NCI-H1092 treated with DMSO at 0.1 percent for 48 hours (cell line): ENCODE results near the gene BSCL2.
A peak's percentile ranks its signal among the peaks of the same experiment; 100 is the strongest.
"Not testable (repeated sequence)": the region's sequence is repeated elsewhere in the genome, so short reads cannot be mapped to it uniquely, and the experiment has no call there.

Experiments used
- DNase-seq: peaks from one replicate; lab custom pipeline; 2025; lab: John Stamatoyannopoulos, UW

BSCL2 gene

GRCh38 chr11:62707277-62707861, at the start of gene BSCL2, which contains the start of gene GNG3:
BSCL2 (minus strand) TSS chr11:62707424; CDS start chr11:62707195, 229 bp downstream.
GNG3 (plus strand) TSS chr11:62707676; CDS start chr11:62708296, 620 bp downstream.
- no peak for DNase-seq

- DNase-seq, result no peak
Observed at GRCh38 chr11:62755086-62755615, 47.9 kb upstream of the BSCL2 start.

GRCh38 chr11:62753736-62754603, 46.7 kb upstream of the BSCL2 start, which contains the start of gene ZBTB3:
ZBTB3 (minus strand) TSS chr11:62754160; CDS start chr11:62753664, 496 bp downstream.
- peak; percentile 100 for DNase-seq

- DNase-seq, result no peak
Observed at GRCh38 chr11:62752994-62753735, 45.9 kb upstream of the BSCL2 start.

DNA sequence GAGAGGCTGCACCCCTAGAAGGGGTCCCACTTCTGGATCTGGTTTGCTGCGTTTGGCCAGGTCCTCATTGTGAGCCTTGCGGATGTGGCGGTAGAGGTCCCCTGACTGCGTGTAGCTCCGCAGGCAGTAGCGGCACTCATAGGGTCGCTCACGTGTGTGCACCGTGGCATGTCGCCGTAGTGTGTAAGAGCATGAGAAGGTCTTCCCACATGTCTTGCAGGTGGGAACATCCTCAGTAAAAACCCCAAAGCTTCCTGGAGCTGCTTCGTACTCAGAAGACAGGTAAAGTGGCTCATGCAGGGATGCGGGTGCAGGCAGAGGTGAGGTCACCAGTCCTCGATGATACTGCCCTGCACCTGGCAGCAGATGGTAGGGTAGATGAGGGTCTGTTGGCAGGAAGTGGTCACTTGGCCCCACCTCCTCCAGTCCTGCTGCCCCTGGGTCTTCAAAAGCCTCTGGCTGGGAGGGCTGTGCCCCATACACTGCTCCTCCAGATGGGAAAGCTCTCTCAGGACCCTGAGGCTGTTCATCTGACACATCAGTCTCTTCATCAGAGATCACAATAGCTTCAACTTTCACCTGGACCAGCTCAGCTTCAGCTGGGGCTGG, 45.1 kb upstream of the BSCL2 start:
- no peak for DNase-seq

DNA sequence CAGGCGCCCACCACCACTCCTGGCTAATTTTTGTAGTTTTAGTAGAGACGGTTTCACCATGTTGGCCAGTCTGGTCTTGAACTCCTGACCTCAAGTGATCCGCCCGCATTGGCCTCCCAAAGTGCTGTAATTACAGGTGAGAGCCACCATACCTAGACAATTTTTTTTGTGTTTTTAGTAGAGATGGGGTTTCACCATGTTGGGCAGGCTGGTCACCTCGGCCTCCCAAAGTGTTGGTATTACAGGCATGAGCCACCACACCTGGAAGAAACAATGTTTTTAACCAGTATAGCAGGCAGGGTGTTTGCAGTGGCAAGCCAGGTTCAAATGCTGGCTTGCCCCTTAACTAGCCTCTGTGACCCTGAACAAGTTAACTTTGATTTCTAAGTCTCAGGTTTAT, 42.7 kb upstream of the BSCL2 start:
- not testable (repeated sequence) for DNase-seq

GRCh38 chr11:62747475-62748160, 40.4 kb upstream of the BSCL2 start:
- DNase-seq, result no peak

GRCh38 chr11:62737196-62737595, 30.0 kb upstream of the BSCL2 start:
- DNase-seq, result no peak

DNA sequence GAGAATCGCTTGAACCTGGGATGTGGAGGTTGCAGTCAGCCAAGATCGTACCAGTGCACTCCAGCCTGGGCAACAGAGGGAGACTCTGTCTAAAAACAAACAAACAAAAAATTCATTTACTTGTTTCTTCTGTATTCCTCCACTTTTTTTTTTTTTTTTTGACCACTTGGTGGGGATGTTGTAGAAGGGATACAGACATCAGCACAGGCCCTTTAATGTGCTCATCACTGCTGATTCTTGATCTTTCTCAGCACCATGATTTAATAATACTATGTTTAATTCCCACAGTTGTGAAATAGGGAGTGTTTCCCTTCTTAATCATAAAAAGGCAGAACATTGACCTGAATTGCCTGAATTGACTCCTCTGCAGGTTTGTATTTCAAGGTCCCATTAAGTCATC, 25.6 kb upstream of the BSCL2 start:
- DNase-seq, result no peak

DNA sequence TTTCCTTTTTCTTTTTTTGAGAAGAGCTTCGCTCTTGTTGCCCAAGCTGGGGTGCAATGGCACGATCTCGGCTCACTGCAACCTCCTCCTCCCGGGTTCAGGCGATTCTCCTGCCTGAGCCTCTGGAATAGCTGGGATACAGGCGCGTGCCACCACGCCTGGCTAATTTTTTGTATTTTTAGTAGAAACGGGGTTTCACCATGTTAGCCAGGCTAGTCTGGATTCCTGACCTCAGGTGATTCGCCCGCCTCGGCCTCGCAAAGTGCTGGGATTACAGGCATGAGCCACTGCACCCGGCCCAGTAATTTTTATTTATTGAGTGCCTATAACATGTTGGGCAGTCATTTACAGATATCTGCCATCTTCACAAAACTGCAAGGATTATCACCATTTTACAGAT, 22.9 kb upstream of the BSCL2 start:
- DNase-seq, result not testable (repeated sequence)

- peak; percentile 88 for DNase-seq
Observed at GRCh38 chr11:62728171-62728988, 21.2 kb upstream of the BSCL2 start, which contains the start of gene TTC9C. TTC9C (plus strand) TSS chr11:62728486; CDS start chr11:62728849, 363 bp downstream.

DNA sequence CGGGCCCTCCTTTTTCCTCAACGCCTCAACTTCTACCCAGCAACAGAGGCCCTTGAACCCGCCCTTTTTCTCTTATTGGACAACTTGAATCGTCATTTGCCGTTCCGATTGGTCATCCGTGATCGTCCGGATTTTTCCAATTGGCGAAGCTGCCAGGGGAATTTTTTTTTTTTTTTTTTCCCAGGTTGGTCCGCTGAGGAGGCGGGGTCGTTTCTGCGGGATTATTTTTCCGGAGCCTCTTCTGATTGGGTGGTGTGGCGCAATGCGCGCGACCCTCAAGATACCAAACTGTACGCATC, 20.6 kb upstream of the BSCL2 start:
- peak; percentile 100 for DNase-seq

- DNase-seq, result peak; percentile 100
Observed at GRCh38 chr11:62727165-62727871, 20.1 kb upstream of the BSCL2 start, which contains the start of gene HNRNPUL2. HNRNPUL2 (minus strand) TSS chr11:62727457; CDS start chr11:62727156, 301 bp downstream.

DNA sequence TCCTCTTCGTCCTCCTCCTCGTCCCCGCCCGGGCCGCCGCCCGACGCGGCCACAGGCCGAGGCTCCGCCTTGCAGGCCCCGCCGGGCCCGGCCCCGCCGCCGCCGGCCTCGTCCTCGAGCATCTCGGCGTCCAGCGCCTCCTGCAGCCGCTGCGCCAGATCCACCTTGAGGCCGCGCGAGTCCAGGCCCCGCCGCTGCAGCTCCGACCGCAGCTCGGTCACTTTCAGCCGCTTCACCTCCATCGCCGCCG, 19.6 kb upstream of the BSCL2 start:
- DNase-seq, result no peak

GRCh38 chr11:62726156-62726914, 19.1 kb upstream of the BSCL2 start:
- DNase-seq, result no peak

DNA sequence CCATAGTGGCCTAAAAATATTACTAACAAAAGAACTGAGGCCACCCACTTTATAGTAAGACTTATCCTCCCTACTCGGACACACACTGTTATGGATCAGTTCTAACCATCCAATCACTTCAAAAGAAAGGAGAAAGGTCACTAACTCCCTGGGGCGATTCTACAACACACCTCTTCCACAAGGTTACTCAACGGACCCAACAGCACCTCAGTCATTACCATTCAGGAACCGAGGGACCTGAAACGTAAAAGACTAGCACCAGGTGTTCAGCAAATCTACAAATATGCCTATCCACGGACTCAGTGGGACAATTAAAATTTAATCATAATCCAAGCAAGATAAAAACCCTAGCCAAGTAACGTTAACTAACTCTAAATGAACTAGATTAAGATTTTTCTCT, 18.4 kb upstream of the BSCL2 start:
- peak; percentile 23 for DNase-seq

DNA sequence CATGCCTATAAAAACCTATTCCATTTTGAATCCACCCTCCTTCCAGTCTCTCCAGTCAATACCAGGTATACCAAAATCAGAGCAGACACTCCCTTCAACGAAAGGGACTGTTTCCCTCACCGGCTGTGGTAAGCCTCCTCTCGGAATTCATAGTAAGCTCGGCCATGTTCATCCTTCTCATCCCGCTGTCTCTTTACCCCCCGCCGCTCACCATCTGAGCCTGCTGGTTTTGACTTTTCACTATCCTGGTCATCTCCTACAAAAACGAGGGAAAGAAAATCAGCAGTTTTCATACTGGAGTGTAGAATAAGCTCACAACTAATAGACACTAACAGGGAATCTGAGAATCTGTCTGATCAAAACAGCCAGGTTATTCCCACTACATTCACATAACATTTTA, 16.9 kb upstream of the BSCL2 start:
- no peak for DNase-seq

DNA sequence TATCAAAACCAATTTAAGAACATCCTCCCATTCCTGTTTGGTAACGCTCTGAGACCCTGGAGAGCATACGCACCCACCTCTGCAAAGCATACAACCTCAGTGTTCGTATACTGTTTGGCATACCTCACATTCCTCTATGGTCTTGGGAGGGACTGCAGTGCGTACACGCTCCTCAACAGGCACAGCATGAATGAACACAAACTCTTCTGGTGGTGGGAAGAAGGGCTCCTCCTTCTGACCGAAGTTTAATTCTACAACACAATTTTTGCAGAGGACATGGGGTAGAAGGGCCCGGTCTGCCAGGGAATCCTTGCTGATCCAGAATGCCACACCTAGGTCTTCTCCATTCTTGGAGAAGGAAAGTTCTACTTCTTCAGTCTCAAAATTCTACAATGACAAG, 14.8 kb upstream of the BSCL2 start:
- DNase-seq, result no peak

GRCh38 chr11:62719302-62719978, 12.2 kb upstream of the BSCL2 start:
- no peak for DNase-seq
